H9 (cell line): ENCODE results near the gene HMGA1. TPM values are rescaled to one million over a fixed set of nuclear protein-coding genes. Genes with fewer than 3 reads are reported as not detected.

Experiments
- DNase-seq: peaks from one replicate; pipeline ENCODE4 v3.0.0-alpha.2; 2017
- H2AFZ ChIP-seq: one replicate; pipeline ENCODE4 v1.6.1; 2013; ENCODE audit warnings: mild to moderate bottlenecking, low read length, control low read depth, moderate library complexity
- H2AK5ac ChIP-seq: 2 replicates; pipeline ENCODE4 v1.6.1; 2013; ENCODE audit warnings: low read length, control low read depth, mixed read lengths; ENCODE audit not compliant: insufficient read length
- H2BK120ac ChIP-seq: one replicate; pipeline ENCODE4 v1.6.1; 2013; ENCODE audit warnings: low read depth, mild to moderate bottlenecking, low read length, control low read depth, inconsistent platforms; ENCODE audit not compliant: poor library complexity, severe bottlenecking
- H2BK12ac ChIP-seq: 2 replicates; pipeline ENCODE4 v1.6.1; 2013; ENCODE audit warnings: low read length, control low read depth, mixed read lengths, low read depth; ENCODE audit not compliant: insufficient read length
- H2BK15ac ChIP-seq: 2 replicates; pipeline ENCODE4 v1.6.1; 2013; ENCODE audit warnings: low read depth, low read length, control low read depth
- H2BK20ac ChIP-seq: one replicate; pipeline ENCODE4 v1.6.1; 2013; ENCODE audit warnings: low read depth, mild to moderate bottlenecking, low read length, control low read depth, inconsistent platforms; ENCODE audit not compliant: poor library complexity, severe bottlenecking
- H2BK5ac ChIP-seq: 2 replicates; pipeline ENCODE4 v1.6.1; 2013; ENCODE audit warnings: low read length, control low read depth, mixed read lengths; ENCODE audit not compliant: insufficient read length
- H3K14ac ChIP-seq: 2 replicates; pipeline ENCODE4 v1.6.1; 2013; ENCODE audit warnings: low read length, control low read depth; ENCODE audit not compliant: insufficient read depth
- H3K18ac ChIP-seq: 2 replicates; pipeline ENCODE4 v1.6.1; 2013; ENCODE audit warnings: low read depth, mild to moderate bottlenecking, mixed read lengths, low read length, control low read depth; ENCODE audit not compliant: insufficient read length
- H3K23ac ChIP-seq: 2 replicates; pipeline ENCODE4 v1.6.1; 2013; ENCODE audit warnings: low read length, control low read depth, mixed read lengths, low read depth; ENCODE audit not compliant: insufficient read length
- H3K23me2 ChIP-seq: 2 replicates; pipeline ENCODE4 v1.6.1; 2013; ENCODE audit warnings: low read depth, mild to moderate bottlenecking, mixed read lengths, low read length, control low read depth; ENCODE audit not compliant: insufficient read length, poor library complexity, severe bottlenecking
- H3K27ac ChIP-seq: 2 replicates; pipeline ENCODE4 v1.5.1; 2013; ENCODE audit warnings: low read length, control low read depth, mixed read lengths, low read depth; ENCODE audit not compliant: insufficient read length
- H3K27me3 ChIP-seq: 2 replicates; pipeline ENCODE4 v1.6.1; 2013; ENCODE audit warnings: low read length, control low read depth, inconsistent platforms; ENCODE audit not compliant: insufficient read depth
- H3K4ac ChIP-seq: 2 replicates; pipeline ENCODE4 v1.6.1; 2013; ENCODE audit warnings: low read depth, mild to moderate bottlenecking, control low read depth, inconsistent platforms, low read length, moderate library complexity
- H3K4me1 ChIP-seq: 2 replicates; pipeline ENCODE4 v1.6.1; 2013; ENCODE audit warnings: low read length, control low read depth, inconsistent platforms; ENCODE audit not compliant: insufficient read depth
- H3K4me2 ChIP-seq: 2 replicates; pipeline ENCODE4 v1.6.1; 2013; ENCODE audit warnings: low read length, control low read depth, mixed read lengths; ENCODE audit not compliant: insufficient read length, insufficient read depth
- H3K56ac ChIP-seq: 2 replicates; pipeline ENCODE4 v1.6.1; 2013; ENCODE audit warnings: low read depth, mild to moderate bottlenecking, mixed read lengths, low read length, control low read depth; ENCODE audit not compliant: insufficient read length
- H3K79me1 ChIP-seq: 2 replicates; pipeline ENCODE4 v1.6.1; 2013; ENCODE audit warnings: low read depth, mild to moderate bottlenecking, moderate library complexity, low read length, control low read depth, inconsistent platforms; ENCODE audit not compliant: insufficient read depth, poor library complexity, severe bottlenecking
- H3K79me2 ChIP-seq: 2 replicates; pipeline ENCODE4 v1.6.1; 2013; ENCODE audit warnings: low read length, control low read depth, inconsistent platforms; ENCODE audit not compliant: insufficient read depth
- H3K9ac ChIP-seq: 2 replicates; pipeline ENCODE4 v1.6.1; 2013; ENCODE audit warnings: low read length, control low read depth, mixed read lengths; ENCODE audit not compliant: insufficient read length; ENCODE audit errors: extremely low read depth
- H3K9me3 ChIP-seq: one replicate; pipeline ENCODE4 v1.6.1; 2013; ENCODE audit warnings: low read depth, low read length, inconsistent platforms; ENCODE audit not compliant: control insufficient read depth
- H3T11ph ChIP-seq: one replicate; pipeline ENCODE4 v1.6.1; 2013; ENCODE audit warnings: mild to moderate bottlenecking, low read length, control low read depth, inconsistent platforms
- H4K20me1 ChIP-seq: one replicate; pipeline ENCODE4 v1.6.1; 2013; ENCODE audit not compliant: control insufficient read depth, insufficient read length, insufficient read depth
- H4K5ac ChIP-seq: 2 replicates; pipeline ENCODE4 v1.6.1; 2013; ENCODE audit warnings: low read depth, mild to moderate bottlenecking, mixed read lengths, low read length, control low read depth; ENCODE audit not compliant: insufficient read length
- H4K8ac ChIP-seq: replicated peaks from 2 replicates; pipeline ENCODE4 v1.6.1; 2013; ENCODE audit warnings: low read length, control low read depth, mixed read lengths, low read depth; ENCODE audit not compliant: insufficient read length
- H4K91ac ChIP-seq: 2 replicates; pipeline ENCODE4 v1.6.1; 2013; ENCODE audit warnings: low read depth, mild to moderate bottlenecking, moderate library complexity, mixed read lengths, low read length, control low read depth; ENCODE audit not compliant: insufficient read length
- H3K27ac Mint-ChIP-seq, 3 experiments: 2 replicates in 2 of 3; 3 replicates in 1 of 3; pipeline ENCODE4 v1.8.0; 2020 to 2021; ENCODE audit warnings: mixed read lengths in 3 of 3, mild to moderate bottlenecking in 1 of 3, moderate library complexity in 1 of 3
- H3K27me3 Mint-ChIP-seq: 2 replicates; pipeline ENCODE4 v1.8.0; 2021; ENCODE audit warnings: low read depth, mild to moderate bottlenecking, moderate library complexity, mixed read lengths
- H3K36me3 Mint-ChIP-seq, 3 experiments: 2 replicates in 2 of 3; 3 replicates in 1 of 3; pipeline ENCODE4 v1.8.0; 2020 to 2021; ENCODE audit warnings: low read depth in 3 of 3, mixed read lengths in 3 of 3; ENCODE audit not compliant: insufficient read depth in 1 of 3
- H3K4me1 Mint-ChIP-seq, 2 experiments: 2 replicates each; pipeline ENCODE4 v1.8.0; 2020; ENCODE audit warnings: mixed read lengths in 2 of 2
- H3K4me3 Mint-ChIP-seq, 2 experiments: 2 replicates in 1 of 2; 3 replicates in 1 of 2; pipeline ENCODE4 v1.8.0; 2020 to 2021; ENCODE audit warnings: mild to moderate bottlenecking in 2 of 2, mixed read lengths in 2 of 2, moderate library complexity in 1 of 2
- H3K9me3 Mint-ChIP-seq, 2 experiments: 2 replicates in 1 of 2; 3 replicates in 1 of 2; pipeline ENCODE4 v1.8.0; 2020; ENCODE audit warnings: mild to moderate bottlenecking in 2 of 2, mixed read lengths in 2 of 2, moderate library complexity in 1 of 2
- WGBS: extraction: QIAGEN DNeasy Blood & Tissue Kit; methylation state at CpG from one replicate; pipeline ENCODE4 v1.1.7; 2013; ENCODE audit warnings: missing lambda C conversion rate, low lambda C conversion rate, mixed read lengths; ENCODE audit not compliant: insufficient read length; ENCODE audit errors: extremely low coverage; 5-methylcytosine and 5-hydroxymethylcytosine counted together
- total RNA-seq: library from RNA; stranded (reverse); gene quantifications from 2 replicates; pipeline ENCODE4 v1.2.1, GENCODE V29; 2021
- TF ChIP-seq, protein P1 (sequence below): fragments of 200-600 bp; sonication (generic); conservative IDR thresholded peaks from 3 replicates; pipeline ENCODE4 v1.8.0; 2021; ENCODE audit warnings: antibody characterized with exemption, mild to moderate bottlenecking

The HMGA1 gene
- total RNA-seq, 1 experiment from 2014 or later = 2,116 TPM

DNA sequence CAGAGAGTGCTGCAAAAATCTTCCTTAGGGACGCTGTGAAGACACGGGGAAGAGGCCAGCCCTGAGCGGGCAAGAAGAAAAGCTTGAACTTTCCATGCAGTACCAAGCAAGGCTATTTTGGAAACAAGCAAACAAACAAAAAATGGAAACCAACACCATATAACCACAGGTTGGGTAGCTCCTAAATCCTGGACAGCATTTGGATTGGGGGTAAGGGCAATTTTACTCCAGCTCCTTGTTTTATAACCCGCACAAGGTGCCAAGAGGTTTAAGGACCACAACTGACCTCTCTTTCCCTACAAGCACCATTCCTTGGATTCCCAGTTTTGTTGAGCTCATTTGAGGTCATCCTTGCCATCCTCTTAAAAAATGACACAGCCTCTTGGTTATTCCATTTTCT lies 43.5 kb downstream of the HMGA1 start:
- Histone ChIP-seq H4K8ac (no peak overlapping the region), H3T11ph (no peak overlapping the region)

More for the DNA sequence above, 43.5 kb downstream of the HMGA1 start:
- Histone ChIP-seq H3K23ac (no peak overlapping the region), H2AFZ (no peak overlapping the region), H3K23me2 (no peaks in the 10 kb centered on the region), H2BK120ac (no peak overlapping the region), H4K91ac (no peak overlapping the region), H3K14ac (no peak overlapping the region), H4K20me1 (no peaks in the 10 kb centered on the region), H4K5ac (no peak overlapping the region), H2BK20ac (no peak overlapping the region), H3K9ac (no peak overlapping the region), H2BK5ac (no peak overlapping the region), H3K27ac (no peak overlapping the region), H3K4ac (no peak overlapping the region), H2BK15ac (no peak overlapping the region), H3K9me3 (no peaks in the 10 kb centered on the region), H3K18ac (no peak overlapping the region), H3K79me1 (no peaks in the 10 kb centered on the region), H2AK5ac (no peak overlapping the region), H3K4me2 (no peak overlapping the region), H3K4me1 (no peaks in the 10 kb centered on the region), H3K79me2 (no peaks in the 10 kb centered on the region), H2BK12ac (no peak overlapping the region), H3K27me3 (no peaks in the 10 kb centered on the region), H3K56ac (no peak overlapping the region)
- TF ChIP-seq, protein P1, sequence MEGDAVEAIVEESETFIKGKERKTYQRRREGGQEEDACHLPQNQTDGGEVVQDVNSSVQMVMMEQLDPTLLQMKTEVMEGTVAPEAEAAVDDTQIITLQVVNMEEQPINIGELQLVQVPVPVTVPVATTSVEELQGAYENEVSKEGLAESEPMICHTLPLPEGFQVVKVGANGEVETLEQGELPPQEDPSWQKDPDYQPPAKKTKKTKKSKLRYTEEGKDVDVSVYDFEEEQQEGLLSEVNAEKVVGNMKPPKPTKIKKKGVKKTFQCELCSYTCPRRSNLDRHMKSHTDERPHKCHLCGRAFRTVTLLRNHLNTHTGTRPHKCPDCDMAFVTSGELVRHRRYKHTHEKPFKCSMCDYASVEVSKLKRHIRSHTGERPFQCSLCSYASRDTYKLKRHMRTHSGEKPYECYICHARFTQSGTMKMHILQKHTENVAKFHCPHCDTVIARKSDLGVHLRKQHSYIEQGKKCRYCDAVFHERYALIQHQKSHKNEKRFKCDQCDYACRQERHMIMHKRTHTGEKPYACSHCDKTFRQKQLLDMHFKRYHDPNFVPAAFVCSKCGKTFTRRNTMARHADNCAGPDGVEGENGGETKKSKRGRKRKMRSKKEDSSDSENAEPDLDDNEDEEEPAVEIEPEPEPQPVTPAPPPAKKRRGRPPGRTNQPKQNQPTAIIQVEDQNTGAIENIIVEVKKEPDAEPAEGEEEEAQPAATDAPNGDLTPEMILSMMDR = no peak
- no CpG with 5 or more reads among the region's 4 CpGs for WGBS
- Mint-ChIP-seq H3K4me3 (no peak overlapping the region), H3K36me3 (peaks cover 0 to 17% (median 6%) of the 10 kb centered on the region in 3 experiments; a peak in 4 of 7 replicates), H3K9me3 (no peaks in the 10 kb centered on the region), H3K27me3 (no peaks in the 10 kb centered on the region; the same call in 1 of the 2 replicates), H3K4me1 (peaks cover 0 to 7% of the 10 kb centered on the region in 2 experiments; a peak in 2 of 4 replicates), H3K27ac (peak overlapping the region in 1 of 3 experiments; percentile 4; a peak in 1 of 7 replicates)
- DNase-seq = no peak
